ENCODE results near the gene FOXF2.
A peak's percentile ranks its signal among the peaks of the same experiment; 100 is the strongest.

The FOXF2 gene

DNA sequence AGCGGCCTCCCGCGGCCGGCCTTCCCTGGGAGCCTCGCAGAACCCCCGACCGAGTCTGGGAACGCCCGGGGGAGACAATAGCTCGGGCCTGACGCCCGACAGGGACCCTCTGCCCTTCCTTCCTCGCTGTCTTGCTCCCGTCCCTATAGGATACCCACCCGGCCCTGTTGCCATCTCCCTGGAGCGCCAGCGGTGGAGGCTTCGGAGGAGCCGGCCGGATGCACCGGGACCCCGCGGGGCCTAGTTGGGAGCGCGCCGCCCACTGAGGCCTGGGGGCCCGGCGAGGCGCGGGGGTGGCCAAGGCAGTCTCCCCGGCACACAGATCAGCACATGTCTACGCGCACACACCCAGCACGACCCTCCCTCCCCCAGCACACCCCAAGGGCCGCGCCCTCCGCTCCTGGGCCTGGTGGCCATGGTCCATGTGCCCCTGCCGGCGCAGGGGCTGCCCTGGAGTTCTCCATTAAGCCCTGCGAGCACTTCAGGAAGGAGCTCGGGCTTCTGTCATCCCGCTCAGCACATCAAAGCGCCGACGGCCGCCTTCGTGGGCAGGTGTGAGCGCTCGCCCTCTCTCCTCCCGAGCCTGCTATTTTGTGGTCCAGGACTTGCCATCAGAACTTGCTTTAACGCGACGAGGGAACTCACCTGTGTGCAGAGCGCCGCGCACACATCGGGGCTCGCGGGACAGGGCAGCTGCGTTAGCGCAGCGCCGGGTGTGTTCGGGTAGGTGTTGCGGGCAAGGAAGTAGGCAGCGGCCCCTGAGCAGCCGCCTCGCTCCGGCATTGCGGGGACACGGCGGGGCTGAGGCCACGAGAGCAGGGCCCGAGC, 3.7 kb downstream of the FOXF2 start:
- no peak for DNase-seq

DNA sequence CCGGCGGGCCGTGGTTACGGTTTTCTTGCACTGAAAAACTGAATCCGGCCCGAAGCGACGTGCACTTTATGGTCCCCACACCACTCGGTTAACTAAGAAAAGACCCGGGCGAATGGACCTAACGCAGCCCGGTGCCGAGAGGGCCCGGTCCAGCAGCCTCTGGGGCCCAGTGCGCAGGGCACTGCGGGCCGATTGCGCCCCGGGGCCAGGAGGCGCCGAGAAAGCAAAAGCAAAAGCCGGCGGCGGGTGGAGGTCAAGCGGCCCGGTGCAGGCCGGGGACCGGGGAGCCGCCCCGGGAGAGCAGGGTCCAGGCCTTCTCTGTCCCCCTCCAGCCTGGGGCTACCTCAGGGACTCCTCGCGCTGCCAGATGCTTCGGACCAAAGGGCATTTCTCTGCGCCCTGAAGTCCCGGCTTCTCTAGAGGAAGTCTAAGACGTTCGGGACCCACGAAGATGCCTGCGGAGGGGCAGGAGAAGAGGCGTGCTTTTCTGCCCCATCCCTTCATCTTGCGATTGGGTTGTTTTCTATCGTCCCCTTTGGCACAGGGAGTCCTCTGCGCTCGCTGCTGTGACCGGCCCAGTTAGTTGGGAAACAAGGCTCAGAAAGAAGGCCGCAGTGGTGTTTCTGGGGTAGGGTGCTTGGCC, 4.4 kb downstream of the FOXF2 start:
- DNase-seq = no peak

DNA sequence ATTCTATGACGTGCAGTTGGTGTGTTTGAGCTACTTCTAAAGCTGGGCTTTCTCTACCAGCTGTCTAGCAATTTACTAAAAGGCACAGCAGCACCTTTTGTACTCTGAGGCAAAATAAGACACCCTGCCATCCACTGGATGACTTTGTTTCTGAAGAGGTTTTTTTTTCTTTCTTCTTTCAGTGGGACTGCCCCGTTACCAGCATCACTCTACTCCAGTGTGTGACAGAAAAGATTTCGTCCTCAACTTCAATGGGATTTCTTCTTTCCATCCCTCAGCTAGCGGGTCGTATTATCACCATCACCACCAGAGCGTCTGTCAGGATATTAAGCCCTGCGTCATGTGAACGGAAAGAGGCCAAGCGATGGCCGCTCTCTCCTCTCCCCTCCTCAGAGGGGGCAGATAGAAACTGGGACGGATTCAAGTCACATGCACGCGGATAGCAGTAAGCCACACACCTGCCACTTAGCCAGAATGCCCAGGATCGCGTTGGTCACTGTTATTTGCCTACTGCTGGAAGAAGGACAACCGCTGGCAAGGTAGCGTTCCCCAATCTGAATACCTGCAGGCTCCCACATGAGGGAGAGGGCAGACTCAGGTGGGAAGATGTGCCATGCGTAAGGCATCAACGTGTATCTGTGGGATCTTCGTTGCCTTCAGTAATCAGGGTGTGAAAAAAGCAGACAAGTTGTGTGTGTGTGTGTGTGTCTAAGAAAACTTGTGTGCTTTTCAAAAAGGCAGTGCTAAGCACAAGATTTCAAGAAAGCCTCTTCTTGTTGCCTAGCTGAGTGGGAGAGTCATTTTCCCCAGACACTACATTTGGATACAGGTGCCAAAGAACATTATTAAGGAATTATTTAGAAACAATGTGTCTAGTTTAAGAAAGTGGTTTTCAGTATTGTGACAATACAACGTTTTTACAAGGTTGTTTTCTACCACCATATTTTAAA, 5.4 kb downstream of the FOXF2 start:
- DNase-seq = no peak

DNA sequence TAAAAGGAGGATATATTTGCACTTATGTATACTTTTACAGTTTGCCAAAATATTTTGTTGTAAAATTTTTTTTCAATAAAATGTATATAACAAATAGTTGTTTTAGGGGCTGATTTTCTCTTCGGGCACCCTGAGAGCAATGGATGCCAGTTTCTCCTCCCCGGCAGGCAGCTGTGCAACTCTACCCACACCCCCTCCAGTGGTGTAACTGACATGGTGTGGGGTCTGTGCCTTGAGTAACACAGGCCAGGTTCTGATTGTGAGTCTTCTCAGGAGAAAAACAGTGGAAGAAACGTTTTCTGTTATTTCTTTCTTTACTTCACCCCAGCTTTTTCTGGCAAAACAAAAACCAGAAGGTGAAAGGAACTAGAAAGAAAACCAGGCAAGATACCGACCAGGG, 6.1 kb downstream of the FOXF2 start:
- DNase-seq = no peak

DNA sequence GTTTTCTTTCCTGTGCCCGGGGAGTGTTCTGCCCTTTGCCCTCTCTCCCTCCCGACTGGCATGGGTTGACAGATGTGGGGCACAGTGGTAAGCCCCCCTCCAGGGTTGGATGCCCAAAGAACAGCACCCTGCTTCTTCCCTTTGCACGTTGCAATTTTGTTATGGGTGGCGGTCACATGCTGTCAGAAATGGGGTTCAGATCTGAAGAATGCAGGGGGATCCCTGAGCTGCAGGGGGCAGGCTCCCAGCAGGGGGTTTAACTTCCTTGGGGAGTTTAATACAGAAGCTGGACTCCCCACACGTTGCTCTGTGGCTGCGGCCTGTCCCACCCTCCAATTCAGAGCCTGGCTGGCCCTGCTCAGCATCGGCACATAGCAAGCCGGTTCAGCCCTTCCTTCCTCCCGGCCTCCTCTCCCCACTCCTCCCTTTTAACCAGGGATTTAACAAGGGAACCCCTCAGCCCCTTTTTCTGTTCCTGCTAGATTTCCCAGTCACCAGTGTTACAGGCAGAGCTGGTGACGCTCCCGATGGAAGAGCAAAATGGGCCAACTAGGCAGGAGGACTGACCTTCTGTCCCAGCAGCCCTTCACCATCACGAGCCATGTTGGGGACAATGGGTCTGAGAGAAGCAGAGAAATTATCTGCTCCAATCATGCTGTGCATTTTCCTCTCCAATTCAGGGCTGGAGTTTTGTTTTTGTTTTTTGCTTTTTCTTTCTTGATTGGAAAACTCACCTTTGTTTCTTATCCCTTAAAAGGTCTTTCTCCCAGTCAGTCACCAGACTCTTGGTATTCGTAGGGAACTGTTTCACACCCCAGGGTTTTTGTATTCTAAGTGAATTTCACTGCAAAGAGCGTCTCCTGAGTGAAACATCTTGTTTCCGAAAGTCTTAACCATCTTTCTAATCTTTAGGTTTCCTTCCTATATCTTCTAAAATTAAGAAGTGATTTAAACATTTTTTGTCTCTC, 6.8 kb downstream of the FOXF2 start:
- no peak for DNase-seq

DNA sequence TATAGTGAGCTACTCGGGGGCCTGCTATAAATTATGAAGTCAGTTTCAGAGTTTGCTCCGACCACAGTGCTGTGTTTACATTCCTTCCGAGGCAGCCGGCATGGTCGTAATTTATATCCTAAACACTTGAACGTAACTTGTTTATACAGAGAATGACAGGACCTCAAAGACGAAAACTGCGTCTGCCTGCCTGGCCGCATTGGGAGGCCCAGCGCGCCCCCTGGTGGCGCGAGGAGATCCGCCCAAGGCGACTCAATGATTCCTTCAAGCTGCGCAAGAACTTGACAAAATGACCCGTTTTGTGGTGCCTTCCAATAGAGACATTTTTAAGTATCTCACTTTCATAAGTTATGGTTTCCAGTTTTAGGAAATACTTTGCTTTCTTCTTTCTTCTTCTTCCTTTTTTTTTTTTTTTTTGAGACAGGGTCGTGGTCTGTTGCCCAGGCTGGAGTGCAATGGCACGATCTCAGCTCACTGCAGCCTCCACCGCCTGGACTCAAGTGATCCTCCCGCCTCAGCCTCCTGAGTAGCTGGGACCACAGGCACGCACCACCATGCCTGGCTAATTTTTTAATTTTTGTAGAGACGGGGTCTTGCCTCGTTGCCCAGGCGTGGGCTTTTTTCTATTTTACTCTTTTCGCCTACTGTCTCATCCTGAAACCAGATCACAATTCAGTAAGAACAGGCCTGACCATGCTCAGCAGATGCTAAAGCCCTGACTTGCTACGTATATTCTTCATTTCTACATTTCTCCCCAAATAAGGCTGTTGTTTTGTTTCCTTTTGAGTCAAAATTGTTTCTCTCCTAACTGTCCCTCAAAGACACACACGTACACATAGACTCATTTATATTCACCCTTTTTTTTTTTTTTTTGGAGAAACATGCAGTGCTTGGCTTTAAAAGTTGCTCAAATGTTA, 7.8 kb downstream of the FOXF2 start:
- peak; percentile 75 for DNase-seq

DNA sequence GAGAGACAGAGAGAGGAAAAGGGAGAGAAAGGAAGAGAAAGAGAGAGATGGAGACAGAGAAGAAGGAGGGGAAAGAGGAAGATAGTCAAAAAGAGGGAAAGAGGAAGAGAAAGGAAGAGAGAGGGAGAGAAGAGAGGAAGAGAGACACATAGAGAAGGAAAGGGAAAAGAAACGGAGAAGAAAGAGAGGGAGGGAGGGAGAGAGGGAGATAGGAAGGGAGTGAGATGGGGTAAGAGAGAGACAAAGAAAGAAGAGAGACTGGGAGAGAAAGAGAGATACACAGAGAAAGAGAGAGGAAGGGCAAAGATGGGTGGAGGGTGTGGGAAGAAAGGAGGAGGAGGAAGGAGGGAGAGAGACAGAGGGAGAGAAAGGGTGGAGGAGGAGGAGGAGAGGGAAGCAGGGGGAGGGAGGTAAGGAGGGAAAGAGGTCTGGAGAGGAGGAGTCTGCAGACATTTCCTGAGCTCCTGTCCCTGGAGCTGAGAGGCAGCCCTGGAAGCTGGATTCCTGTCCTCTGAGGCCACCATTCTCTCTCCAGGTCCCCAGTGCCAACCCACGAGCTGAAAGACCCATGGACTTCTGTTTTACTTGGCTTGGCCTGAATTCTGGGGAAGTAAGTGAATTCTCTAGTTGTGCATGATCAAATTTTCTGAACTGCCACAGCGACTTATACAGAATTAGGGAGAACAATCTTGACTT, 9.9 kb downstream of the FOXF2 start:
- DNase-seq = no peak

DNA sequence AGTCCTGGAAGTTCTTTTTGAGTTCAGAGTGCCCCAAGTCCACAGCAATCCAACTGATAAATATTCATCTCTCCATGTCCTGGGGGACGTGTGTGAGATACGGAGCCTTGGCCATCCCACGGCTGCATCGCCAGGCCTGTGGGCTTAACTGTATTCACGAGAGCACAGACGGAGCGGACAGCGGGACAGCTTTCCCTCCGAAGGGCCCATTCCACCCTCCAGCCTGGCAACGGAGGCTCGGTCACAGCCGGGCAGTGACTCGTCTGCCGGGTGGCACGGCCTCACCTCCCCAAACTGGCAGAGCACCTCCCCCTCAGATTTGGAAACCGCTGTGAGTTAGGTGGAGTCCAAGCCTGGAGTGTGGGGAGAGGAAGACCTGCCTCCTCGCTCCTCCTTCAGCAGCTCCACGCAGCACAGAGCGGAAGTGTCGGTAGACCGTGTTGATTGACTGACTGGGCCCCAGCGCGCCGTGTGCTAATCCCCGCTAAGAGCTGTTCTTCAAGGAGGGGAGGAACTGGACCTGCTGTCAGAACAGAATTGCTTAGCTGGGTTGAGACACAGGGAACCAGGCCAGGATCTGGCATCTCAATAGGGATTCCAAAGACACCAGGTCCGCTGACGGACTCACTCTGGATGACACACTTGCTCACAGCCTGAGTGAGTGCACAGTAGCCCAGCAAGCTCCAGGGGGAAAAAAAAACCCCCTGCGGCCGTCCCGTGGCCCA, 10.9 kb downstream of the FOXF2 start:
- no peak for DNase-seq

DNA sequence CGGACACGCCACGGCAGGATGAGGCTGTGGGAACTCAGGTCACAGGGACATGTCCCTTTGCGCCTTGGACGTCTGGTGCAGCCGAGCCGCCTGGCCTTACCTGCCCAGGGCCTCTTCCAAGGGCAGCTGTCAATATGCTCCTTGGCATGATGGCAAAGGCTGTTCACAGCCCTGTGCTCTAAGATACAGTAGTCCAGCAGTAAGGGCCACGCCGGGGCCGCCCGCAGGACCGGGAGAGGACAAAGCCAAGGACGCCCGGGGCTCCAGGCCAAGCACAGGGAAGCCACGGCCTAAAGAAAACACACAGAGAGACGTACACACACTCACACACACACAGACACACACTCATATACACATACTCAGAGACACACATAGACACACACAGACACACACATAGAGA, 13.0 kb downstream of the FOXF2 start:
- no peak for DNase-seq

DNA sequence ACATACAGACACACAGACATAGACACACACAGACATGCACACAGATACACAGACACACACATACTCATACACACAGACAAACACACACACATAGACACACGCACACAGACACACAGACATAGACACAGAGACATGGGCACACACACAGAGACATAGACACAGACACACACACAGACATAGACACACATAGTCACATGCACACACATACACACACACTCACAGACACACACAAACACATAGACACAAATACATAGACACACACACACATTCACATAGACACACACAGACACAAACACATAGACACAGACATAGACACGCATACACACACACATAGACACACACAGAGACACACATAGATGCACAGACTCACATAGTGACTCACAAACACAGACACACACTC, 13.5 kb downstream of the FOXF2 start:
- no peak for DNase-seq

DNA sequence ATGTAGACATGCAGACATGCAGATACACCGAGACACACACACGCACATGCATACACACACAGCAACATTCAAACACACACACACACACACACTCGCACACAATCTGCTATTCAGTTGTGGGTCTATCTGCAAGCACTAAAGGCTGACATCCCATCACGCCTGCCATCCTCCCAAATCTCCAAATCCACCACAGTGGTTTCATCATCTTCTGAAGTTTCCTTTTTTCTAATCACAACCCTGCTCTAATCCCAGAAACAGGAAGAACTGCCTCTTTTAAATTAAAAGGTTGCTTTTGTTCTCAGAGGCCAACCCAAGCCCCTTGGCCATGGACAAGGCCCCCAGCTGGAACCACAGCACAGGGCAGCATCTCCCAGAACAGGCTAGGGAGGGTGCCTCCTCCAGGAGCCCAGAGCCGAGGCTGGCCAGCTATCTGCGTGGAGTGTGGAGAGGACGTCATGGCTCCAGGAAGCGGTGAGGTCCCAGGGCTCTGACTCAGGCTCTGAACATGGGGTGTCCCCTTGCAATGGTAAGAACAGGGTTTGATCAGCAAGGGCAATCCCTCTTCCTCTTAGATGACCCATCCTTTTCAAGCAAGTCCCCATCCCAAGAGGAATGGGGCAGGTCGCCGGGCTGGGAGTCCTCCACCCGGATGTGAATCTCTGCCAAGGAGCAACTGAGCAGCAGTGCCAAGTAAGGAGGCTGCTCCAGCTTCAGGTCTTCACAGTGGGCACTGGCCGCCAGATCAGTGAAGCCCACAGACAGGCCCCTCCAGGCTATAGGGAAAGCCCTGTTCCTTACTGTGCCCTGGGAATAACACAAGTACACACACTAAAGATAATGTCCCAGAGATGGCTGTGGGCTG, 14.7 kb downstream of the FOXF2 start:
- no peak for DNase-seq

DNA sequence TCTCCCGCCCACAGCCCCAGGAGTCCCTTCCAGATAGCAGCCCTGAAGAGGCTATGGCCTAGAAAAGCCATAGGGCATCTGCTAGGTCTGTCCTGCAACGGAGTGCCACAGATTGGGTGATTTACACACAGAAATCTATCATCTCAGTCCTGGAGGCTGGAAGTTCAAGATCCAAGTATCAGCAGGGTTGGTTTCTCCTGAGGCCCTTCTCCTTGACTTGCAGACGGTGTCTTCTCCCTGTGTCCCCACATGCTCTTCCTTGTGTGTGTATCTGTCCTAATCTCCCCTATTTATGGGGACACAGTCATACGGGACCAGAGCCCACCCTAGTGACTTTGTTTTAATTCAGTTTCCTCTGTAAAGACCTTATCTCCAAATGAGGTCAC, 15.3 kb downstream of the FOXF2 start:
- no peak for DNase-seq

DNA sequence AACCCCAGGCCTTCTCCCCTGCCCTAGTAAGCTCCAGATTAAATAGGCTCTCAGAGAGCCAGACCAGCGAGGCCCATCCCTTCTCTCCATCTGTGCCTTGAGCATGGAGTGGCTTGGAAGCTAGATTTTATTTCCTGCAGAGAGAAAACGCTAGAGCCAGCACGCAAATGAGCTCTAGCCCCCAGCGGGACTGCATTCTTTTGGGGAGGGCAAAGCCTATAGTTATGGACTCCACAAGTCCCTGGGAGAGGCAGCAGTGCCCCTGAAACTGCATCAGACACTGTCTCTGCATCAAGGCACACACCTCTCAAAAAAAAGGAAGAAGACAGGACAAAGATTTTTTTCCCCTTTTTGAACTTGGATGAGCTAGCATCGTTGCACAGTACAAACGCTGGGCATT, 15.8 kb downstream of the FOXF2 start:
- no peak for DNase-seq

DNA sequence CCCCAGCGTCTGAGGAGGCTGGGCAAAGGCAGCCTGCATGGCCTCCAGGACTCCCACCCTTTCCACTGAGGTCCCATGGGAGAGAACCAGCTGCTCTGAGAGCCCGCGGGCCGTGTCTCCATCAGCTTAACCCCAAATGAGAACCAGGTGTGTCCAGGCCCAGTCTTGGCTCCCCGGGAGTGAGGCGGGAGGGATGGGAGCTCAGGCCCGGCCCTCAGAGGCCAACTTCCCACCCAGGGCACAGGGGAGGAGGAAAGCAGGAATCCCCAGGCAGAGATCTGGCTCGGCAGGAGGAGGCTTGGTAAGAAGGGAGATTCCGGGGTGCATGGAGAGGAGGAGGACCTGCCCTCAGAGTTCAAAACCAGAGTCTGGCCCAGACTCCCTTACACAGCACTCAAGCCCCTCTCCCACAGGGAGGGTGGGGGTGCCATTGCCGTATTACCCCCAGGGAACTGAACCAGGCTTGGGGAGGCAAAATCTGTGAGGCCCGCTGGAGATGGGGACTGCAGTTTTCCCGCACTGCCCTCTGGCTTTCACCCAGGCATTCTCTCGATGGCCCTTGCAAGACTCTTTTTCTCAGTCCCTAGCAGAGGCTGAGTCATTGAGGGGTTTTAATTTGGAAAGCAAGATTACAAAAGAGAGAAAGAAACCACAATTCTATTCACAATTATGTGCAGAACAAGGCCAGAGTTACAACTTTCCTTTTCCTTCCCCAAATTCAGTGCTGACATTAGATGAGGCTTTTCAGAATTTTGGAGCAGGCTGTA, 17.1 kb downstream of the FOXF2 start:
- no peak for DNase-seq

DNA sequence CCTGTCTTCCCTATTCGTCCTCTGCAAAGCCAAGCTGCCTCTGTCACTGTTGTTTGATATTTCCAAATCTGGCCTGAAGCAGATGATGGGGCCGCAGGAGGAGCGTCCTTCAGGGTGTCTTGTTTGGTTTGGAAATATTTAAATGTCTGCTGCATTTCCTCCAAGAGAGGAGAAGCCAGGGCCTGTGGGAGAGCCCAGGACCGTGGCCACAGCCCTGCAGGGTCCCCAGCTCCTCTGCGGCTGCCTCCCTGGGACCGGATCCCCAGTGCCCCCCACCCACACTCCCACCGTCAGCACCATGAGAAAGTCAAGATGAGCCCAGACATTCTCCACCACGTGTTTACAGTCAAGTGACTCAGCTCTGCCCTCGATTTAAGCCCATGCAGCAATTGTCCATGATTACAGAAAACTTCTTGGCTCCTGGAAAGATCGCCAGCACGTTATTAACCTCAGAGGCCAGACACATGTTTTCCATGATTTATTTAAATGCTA, 18.2 kb downstream of the FOXF2 start:
- DNase-seq = no peak

DNA sequence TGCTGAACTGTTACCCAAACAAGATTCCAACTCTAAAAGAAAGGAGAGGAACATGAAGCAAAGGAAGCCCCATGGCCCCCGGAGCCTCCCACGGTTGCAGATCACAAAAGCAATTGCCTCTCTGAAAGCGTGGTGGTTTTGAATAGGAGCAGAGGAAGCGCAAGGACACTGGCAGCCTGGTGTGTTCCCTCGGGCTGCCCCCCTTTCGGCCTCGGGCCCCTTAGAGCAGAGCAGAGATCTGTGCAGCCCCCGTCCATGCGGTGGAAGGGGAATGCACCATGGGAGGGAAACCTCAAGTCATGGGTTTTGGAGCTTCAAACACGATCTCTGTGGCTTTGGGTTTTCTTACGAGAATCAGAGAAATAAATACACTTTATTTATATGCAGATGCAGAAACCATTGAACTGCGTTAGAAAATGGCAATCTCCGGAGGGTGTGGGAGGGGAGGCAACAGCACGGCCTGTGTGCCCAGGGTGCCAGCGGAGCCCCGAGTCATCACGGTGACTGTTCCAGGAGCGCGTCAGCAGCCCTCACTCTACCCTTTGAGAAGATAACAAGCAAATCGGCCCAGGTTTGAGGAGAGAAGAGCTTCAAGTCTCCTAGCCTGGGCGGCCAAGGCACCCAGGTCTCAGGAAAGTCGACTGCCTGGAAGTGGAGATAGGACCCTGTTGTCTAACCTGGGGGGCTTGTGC, 20.5 kb downstream of the FOXF2 start:
- DNase-seq = no peak

DNA sequence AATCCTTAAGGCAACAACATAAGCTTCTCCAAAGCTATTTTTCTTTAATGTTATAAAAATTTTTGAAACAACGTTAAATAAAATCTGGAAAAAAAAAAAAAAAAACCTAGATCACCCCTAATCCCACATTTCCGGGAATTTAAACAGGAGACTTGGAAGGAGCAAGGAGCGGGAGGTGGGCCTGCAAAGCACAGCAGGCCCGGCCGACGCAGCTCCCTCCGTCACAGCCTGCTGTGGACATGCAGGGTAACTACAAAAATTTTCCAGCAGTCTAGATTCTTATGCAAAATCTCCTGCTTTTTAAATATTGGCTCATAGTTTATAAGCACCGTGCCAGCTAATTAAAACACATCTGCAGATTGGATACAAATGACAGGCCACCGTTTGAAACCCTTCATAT, 23.5 kb downstream of the FOXF2 start:
- DNase-seq = no peak

All from NCI-H1105 (cell line).